HG03354 (cell line): ENCODE data around the gene LIN37.

Source experiments
- ATAC-seq: cut with Tn5 transposase; IDR thresholded peaks from one replicate; pipeline ENCODE4 v1.9.1; 2021; ENCODE audit warnings: mild to moderate bottlenecking; ENCODE audit not compliant: unreplicated experiment, poor library complexity, severe bottlenecking

The LIN37 gene

GRCh38 chr19:35801828-35802227 lies 53.5 kb downstream of the LIN37 start:
- ATAC-seq = no peak
